ENCODE results near the gene CAV1. TPM values are rescaled to one million over a fixed set of nuclear protein-coding genes. Genes with fewer than 3 reads are reported as not detected.

Gene CAV1
- total RNA-seq, 1 donor from 2014 or later = 502 TPM

- Mint-ChIP-seq H3K4me1 (ENCODE audit: unreplicated experiment) (peaks cover 78% of the 10 kb centered on the region), H3K9me3 (ENCODE audit: unreplicated experiment) (no peaks in the 10 kb centered on the region), H3K36me3 (ENCODE audit: unreplicated experiment) (peaks cover 31% of the 10 kb centered on the region), H3K4me3 (ENCODE audit: unreplicated experiment) (peak overlapping the region; percentile 89), H3K27me3 (ENCODE audit: unreplicated experiment) (no peaks in the 10 kb centered on the region), H3K27ac (ENCODE audit: unreplicated experiment) (peak overlapping the region; percentile 90)
- DNase-seq (ENCODE audit: extremely low spot score, unreplicated experiment) = no peak
- TF ChIP-seq CTCF (IDR thresholded peaks at IDR 0.05) = no peak
Measured at GRCh38 chr7:116526897-116527296, 2.1 kb downstream of the CAV1 start.

- peaks cover 77% of the 10 kb centered on the region for H3K4me1 Mint-ChIP-seq (ENCODE audit: unreplicated experiment)
- no peaks in the 10 kb centered on the region for H3K9me3 Mint-ChIP-seq (ENCODE audit: unreplicated experiment)
- peaks cover 36% of the 10 kb centered on the region for H3K36me3 Mint-ChIP-seq (ENCODE audit: unreplicated experiment)
- H3K27ac Mint-ChIP-seq (ENCODE audit: unreplicated experiment) = peak overlapping the region; percentile 90
- H3K4me3 Mint-ChIP-seq (ENCODE audit: unreplicated experiment) = peak overlapping the region; percentile 89
- TF ChIP-seq CTCF (IDR thresholded peaks at IDR 0.05) = no peak
- no peak for DNase-seq (ENCODE audit: extremely low spot score, unreplicated experiment)
- H3K27me3 Mint-ChIP-seq (ENCODE audit: unreplicated experiment) = no peaks in the 10 kb centered on the region
Measured at GRCh38 chr7:116527521-116527920, 2.7 kb downstream of the CAV1 start.

- Mint-ChIP-seq H3K9me3 (ENCODE audit: unreplicated experiment) (no peaks in the 10 kb centered on the region), H3K27ac (ENCODE audit: unreplicated experiment) (peak overlapping the region; percentile 90), H3K36me3 (ENCODE audit: unreplicated experiment) (peaks cover 39% of the 10 kb centered on the region), H3K4me3 (ENCODE audit: unreplicated experiment) (peak overlapping the region; percentile 89), H3K27me3 (ENCODE audit: unreplicated experiment) (no peaks in the 10 kb centered on the region), H3K4me1 (ENCODE audit: unreplicated experiment) (peaks cover 76% of the 10 kb centered on the region)
- no peak for TF ChIP-seq CTCF (IDR thresholded peaks at IDR 0.05)
- DNase-seq (ENCODE audit: extremely low spot score, unreplicated experiment) = peak; percentile 86
Measured at GRCh38 chr7:116528008-116528789, 3.4 kb downstream of the CAV1 start.

- DNase-seq (ENCODE audit: extremely low spot score, unreplicated experiment) = no peak
- Mint-ChIP-seq H3K4me3 (ENCODE audit: unreplicated experiment) (peak overlapping the region; percentile 89), H3K27me3 (ENCODE audit: unreplicated experiment) (no peaks in the 10 kb centered on the region), H3K36me3 (ENCODE audit: unreplicated experiment) (peaks cover 45% of the 10 kb centered on the region), H3K9me3 (ENCODE audit: unreplicated experiment) (no peaks in the 10 kb centered on the region), H3K4me1 (ENCODE audit: unreplicated experiment) (peaks cover 68% of the 10 kb centered on the region), H3K27ac (ENCODE audit: unreplicated experiment) (peak overlapping the region; percentile 90)
- TF ChIP-seq CTCF (IDR thresholded peaks at IDR 0.05) = no peak
Measured at GRCh38 chr7:116529250-116529649, 4.4 kb downstream of the CAV1 start.

GRCh38 chr7:116530107-116530820, 5.4 kb downstream of the CAV1 start:
- peaks cover 50% of the 10 kb centered on the region for H3K36me3 Mint-ChIP-seq (ENCODE audit: unreplicated experiment)
- DNase-seq (ENCODE audit: extremely low spot score, unreplicated experiment) = no peak
- peak overlapping the region; percentile 89 for H3K4me3 Mint-ChIP-seq (ENCODE audit: unreplicated experiment)
- no peaks in the 10 kb centered on the region for H3K9me3 Mint-ChIP-seq (ENCODE audit: unreplicated experiment)
- H3K4me1 Mint-ChIP-seq (ENCODE audit: unreplicated experiment) = peaks cover 70% of the 10 kb centered on the region
- peak overlapping the region; percentile 56 for H3K27ac Mint-ChIP-seq (ENCODE audit: unreplicated experiment)
- H3K27me3 Mint-ChIP-seq (ENCODE audit: unreplicated experiment) = no peaks in the 10 kb centered on the region
- TF ChIP-seq CTCF (IDR thresholded peaks at IDR 0.05) = no peak

All from osteocyte (in vitro differentiated cells).